ENCODE measurements around the gene MICAL2.

The MICAL2 gene

DNA sequence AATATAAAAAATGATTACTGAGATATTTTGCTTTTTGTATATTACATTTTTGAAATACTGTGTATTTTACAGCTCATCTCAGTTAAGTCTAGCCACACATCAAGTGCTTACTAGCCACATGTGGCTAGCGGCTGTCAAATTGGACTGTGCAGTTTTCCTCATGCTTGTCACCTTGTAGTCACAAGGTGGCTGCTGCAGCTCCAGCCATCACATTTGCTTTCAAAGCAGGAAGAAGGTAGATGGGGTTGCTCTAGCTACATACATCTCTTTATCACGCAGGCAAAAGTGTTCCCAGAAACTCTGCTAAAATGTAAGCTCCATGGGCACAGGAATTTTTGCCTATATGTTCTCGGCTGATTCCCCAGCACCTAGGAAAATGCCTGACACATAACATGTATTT is 61.5 kb downstream of the MICAL2 start:
- no peak for DNase-seq (ENCODE audit: low spot score)

DNA sequence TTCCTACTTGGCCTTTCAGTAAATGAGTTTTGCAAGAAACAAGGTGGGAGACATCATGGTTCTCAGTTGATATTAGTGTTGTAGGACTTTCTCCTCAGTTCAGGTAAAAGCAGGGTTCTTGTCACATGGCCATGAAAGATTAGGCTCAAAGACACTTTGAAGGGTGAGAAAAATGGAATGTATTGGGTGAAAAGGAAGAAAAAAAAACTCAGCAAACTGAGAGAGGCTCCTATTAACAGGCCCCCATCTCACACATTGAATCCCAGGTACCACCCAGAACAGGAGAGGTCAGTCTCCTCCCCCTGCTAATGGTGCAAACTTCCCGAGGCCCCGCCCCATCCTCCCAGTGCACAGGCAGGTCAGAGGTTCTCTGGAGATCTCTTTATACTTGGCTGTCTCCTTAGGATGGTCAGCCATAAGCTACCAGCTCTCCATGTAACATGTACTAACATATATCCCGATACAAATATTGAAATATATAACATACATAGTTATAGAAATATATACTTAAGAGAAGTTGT is 62.2 kb downstream of the MICAL2 start:
- DNase-seq (ENCODE audit: low spot score), result no peak

DNA sequence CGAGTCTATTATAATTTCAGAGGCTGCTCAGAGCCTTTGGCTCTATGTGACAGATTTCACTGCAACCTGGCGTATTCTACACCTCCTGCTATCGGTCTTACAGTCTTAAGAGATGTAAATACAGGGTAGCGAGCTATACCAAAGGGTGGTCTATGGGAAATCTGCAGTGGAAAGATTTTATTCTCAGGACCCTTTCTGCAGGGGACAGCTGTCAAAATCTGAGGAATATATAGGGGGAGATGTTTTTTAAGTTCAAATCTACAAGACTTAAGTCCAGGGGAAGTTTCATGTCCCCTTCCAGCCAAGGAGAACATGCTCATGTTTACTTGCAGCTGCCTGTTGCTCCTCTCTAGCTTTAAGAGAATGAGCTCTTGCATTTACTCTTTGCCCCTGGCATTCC is 62.7 kb downstream of the MICAL2 start:
- no peak for DNase-seq (ENCODE audit: low spot score)

DNA sequence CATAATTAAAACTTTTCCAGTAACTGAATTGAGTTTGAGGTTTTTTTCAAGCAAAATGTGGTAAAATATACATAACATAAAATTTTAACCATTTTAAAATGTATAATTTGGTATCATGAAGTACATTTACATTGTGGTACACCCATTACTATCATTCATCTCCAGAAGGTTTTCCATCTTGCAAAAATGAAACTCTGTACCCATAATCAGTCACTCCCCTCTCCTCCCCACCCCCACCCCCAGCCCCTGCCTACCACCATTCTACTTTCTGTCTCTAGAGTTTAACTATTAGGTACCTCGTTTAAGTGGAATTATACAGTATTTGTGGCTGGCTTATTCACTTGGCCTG is 63.7 kb downstream of the MICAL2 start:
- DNase-seq (ENCODE audit: low spot score), result no peak

DNA sequence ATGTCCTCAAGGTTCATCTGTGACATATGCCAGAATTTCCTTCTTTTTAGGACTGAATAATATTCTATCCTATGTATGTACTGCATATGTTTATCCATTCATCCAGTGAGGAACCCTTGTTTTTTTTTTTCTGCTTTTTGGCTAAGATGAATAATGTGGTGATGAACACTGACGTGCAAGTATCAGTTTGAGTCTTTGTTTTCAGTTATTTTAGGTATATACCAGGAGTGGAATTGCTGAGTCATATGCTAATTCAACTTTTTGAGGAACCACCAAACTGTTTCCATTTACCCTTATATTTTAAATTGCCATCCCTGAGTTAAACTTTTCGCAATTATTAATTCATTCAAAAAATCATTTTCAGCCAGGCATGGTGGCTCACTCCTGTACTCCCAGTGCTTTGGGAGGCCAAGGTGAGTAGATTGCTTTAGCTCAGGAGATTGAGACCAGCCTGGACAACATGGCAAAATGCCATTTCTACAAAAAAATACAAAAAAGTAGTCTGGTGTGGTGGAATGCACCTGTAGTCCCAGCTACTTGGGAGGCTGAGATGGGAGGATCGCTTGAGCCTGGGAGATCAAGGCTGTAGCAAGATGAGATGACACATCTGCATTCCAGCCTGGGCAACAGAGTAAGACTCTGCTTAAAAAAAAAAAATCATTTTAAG is 64.2 kb downstream of the MICAL2 start:
- DNase-seq (ENCODE audit: low spot score), result no peak

DNA sequence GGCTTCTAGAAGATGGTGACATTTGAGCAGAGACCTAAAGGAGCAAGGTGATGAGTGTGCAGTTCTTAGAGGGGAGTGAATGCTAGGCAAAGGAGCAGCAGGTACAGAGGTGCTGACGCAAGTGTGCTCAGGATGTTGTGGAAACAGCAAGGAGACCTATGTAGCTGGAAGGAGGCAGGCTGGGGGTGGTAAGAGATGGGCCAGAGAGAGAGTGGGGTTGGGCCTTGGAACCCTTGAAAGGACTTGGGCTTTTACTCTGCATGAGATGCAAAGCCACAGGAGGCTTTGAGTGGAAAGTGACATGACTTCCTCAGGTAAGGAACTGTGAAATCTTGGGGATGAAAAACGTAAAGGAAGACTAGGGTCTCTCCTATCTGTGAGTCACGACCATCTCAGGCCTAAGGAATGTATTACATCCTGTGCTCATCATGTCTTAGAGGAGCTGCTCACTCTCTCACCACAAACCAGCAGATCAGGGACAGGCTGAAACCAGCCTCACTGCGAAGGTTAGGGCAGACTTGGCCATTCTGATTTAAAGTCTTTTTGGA is 65.4 kb downstream of the MICAL2 start:
- DNase-seq (ENCODE audit: low spot score), result no peak

DNA sequence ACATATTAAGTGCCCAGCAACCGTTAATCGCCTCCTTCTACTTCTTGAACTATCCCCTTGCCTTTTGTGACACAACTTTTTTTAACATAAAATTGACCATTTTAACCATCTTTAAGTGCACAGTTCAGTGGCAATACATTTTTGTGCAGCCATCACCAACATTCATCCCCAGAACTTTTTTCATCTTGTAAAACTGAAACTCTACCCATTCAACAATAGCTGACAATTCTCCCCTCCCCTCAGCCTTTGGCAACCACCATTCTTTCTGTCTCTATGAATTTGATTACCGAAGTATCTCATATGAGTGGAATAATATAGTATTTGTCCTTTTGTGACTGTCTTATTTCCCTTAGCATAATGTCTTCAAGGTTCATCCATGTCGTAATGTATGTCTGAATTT is 66.0 kb downstream of the MICAL2 start:
- DNase-seq (ENCODE audit: low spot score), result no peak

DNA sequence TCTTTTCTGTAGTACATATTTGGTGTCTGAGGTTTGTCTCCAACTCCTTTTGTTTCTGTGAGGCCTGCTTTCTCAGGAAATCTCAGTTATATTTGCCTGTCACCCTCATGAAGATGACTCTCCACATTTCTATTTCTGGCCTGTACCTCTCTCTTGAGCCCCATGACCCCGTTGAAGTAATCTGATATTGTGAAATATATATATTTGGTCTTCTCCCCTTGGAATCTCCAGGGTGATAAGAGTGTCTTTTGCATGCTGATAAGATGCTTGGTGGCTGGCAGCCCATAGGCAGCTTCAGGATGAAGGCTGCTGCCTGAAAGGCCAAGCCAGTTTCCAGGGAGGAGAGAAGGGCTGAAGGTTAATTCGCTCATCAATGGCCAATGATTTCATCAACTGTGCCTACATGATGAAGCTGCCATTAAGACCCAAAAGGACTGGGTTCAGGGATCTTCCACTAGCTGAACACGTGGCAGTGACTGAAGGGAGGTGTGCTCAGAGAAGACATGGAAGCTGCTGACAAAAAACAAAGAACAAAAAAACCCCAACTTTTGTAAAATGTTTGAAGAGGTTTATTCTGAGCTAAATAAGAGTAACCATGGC is 67.4 kb downstream of the MICAL2 start:
- no peak for DNase-seq (ENCODE audit: low spot score)

DNA sequence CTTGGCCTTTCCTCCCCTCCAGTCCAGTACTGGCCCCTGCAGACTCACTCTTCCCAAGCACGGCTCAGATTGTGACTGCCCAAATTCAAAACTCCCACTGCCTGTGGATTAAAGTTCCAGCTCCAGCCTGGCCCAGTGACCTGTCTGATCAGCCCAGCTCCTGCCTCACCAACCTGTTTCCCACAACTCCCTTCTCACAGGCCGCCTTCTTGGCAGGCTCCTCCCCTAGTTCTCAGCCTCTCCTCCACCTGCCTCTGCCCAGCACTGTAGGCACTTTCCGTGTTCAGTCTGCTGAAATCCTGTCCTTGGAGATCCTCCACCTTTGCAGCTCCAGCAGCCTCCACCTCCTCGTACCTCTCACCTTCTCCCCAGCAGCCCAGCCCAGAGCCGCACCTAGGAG is 68.6 kb downstream of the MICAL2 start:
- DNase-seq (ENCODE audit: low spot score), result no peak

DNA sequence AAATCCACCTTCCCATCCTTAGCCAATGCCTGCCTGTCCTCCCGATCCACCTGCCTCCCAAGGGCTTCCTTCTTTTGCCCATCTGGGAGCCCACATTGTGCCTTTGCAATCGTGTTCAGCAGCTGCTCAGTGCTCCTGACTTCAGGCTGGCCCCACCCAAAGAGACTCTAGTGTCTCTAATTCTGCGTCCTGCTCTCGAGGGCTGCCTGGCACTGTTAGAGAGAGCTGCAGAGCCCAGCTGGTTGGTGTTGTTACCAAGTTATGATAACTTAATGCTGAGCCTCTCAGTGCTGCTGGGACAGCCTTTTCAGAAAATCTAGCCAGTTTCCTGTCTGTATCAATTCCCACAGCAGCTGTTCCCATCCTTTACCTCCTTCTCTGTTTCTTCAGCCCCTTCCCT is 69.1 kb downstream of the MICAL2 start:
- DNase-seq (ENCODE audit: low spot score), result no peak

DNA sequence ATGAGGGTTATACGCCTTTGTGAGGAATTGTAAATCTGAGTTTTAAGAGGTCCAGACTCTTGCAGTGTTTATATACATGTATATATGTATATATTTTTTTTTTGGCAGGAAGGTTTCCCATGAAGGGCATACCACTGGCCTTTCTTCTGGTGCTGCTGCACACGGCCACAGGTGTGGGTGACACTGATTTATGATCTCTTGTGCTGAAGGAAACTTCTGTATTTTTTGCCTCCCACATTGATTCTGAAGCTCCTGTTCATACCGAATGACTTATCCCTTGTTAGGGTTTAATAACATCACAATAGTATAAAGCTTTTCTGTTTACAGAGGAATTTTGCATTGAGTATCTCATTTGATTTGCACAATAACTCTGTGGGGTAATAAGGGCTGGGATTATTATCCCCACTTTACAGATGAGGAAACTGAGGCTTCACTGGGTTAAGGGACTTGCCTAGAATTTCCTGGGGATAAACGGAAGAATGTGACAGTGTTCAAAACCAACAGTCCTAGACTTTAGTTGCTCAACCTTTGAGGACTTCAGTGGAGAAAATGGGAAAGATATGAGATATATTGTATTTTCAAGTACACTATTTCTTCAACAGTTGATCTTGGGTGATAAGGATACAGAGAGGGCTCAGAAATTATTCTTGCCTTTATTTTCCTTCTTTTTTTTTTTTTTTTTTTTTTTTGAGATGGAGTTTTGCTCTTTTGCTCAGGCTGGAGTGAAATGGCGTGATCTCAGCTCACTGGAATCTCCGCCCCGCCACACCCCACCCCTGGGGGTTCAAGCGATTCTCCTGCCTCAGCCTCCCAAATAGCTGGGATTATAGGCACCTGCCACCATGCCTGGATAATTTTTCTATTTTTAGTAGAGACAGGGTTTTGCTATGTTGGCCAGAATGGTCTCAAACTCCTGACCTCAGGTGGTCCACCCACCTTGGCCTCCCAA is 70.1 kb downstream of the MICAL2 start:
- DNase-seq (ENCODE audit: low spot score), result no peak

DNA sequence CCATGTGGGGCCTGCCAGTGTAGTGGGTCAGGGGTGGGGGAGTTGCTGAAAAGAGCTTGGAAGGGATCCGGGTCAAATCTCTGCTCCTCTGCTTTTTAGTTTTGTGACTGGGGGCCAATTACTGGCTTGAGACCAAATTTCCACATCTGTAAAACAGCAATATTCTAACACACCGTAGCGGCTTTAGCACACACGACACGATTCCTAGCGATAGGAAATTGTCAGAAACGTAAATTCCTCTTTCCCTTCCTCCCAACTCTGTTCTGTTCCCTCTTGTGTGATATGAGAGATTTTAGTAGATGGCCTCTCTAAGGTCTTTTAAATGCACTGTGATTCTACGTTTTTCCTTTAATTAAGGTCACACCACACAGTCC is 71.9 kb downstream of the MICAL2 start:
- no peak for DNase-seq (ENCODE audit: low spot score)

DNA sequence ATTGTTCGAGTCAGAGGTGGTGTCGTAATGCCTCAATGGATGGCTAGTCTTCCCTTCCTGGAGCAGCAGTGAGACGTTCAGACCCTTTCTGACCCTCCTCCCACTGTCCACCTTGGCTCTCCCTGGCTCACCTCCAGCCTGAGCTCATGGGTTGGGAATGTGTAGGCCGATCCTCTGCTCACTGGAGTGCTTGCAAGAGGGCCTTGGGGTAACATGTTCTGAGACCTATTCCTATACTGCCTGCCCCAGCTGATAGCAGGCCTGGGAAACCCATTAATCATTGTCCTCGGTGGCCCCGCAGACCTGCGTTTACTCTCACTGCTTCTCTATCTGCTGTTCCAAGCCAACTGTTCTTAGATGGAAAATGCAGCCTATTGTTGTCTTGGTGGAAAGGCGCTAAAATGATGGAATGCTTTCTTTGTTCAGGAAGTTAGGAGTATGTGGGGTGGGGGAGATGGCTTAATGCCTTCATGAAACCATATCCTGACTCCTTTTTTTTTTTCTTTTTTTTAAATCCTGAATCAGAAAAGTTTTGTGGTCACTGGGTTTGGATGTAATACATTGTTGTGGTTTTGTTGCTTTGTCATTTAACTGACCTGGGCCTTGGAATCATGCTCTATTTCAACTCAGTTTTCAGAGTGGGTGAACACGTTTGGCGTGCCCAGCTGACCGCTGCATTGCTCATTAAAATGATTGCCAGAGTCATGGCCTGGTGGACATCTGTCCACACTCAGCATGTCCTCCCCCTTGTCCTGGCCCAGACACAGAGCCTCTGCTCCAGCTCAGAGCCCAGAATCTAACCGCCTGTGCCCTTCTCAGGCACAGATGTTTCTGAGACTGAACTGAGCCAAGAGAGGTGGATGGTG is 72.5 kb downstream of the MICAL2 start:
- DNase-seq (ENCODE audit: low spot score), result no peak

DNA sequence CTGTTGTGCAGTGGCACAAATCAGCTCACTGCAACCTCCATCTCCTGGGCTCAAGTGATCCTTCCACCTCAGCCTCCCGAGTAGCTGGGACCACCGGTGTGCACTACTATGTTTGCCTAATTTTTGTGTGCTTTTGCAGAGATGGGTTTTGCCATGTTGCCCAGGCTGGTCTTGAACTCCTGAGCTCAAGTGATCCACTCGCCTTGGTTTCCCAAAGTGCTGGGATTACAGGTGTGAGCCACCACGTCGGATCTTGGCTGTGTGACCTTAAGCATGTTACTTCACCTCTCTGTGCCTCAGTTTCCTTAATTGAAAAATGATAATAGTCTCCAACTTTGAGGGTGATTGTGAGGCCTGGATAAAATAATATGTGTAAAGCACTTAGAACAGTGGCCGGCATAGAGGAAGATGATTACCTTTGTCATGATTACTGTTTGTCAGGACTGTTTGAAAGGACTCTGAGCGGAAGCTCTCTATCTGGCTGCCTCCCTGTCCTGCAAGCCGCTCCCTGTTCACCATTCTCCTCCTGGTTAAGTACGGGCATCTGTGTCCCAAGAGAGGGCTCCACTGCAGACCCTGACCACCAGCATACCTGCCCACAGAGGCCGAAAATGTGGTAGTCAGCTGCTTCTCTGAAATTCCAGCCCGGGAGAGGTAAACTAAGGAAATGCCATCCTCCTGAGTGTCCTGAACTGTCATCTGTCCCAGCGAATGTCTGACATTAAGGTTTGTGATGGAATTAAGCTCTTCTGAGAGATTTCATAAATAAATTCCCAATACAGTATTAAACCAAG is 73.6 kb downstream of the MICAL2 start:
- no peak for DNase-seq (ENCODE audit: low spot score)

DNA sequence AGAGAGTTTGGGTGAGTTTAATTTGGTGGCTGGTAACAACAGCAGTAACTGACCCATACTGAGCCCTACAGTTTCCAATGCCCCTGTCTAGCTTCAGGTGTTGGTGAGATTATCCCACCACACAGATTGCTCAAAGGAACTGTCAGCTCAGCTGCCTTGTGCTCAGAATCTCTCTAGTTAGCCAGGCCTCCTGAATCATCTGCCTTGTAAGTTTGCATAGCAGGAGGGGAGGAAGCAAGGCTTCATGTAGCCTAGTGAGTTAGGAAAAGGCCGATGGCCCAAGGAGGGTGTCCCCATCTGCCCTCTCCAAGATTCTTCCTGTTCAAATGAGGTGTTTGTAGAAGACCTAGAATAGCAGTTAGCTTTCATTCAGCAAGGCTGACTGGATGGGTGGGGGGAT is 74.3 kb downstream of the MICAL2 start:
- DNase-seq (ENCODE audit: low spot score), result no peak

DNA sequence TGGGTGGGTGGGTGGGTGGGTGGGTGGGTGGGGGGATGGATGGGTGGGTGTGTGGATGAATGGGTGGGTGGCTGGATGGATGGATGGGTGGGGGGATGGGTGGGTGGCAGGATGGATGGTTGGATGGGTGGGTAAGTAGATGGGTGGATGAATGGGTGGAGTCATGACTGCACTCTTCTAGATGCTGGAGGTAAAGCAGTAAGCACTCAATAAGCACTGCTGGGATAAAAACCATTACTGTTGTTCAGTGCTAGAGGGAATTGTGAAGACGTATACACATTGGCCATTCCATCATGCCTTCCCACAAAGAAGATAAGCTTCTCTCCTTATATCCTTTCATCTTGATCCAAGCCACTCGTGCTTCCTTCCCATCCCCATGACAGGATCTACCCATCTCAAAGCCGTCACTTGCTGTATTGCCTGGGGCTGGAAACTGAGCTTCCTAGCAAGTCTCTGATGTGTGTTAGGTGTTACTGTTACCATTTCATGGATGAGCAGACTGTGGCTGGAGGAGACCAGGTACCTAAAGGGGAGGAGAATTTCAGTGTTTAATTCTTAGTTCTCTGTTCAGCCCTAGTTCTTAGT is 74.8 kb downstream of the MICAL2 start:
- no peak for DNase-seq (ENCODE audit: low spot score)

DNA sequence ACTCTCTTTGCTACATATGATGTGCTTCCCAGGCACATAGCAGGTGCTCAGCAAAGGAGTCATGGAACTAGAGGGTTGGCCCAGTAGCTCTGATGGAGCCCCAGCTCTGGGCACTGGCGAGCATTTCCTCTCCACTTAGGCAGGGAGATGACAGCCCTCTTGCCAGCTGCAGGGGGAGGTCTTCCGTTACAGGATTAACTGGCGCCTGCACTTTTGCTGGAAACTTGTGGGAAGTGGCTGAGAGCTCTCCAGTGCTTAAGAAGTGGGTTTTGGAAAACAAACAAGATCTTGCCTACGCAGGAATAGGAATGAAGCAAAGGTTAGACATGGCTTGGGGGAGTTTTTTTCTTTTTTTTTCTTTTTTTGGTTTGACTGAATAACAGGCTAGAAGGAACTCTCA is 75.5 kb downstream of the MICAL2 start:
- no peak for DNase-seq (ENCODE audit: low spot score)

DNA sequence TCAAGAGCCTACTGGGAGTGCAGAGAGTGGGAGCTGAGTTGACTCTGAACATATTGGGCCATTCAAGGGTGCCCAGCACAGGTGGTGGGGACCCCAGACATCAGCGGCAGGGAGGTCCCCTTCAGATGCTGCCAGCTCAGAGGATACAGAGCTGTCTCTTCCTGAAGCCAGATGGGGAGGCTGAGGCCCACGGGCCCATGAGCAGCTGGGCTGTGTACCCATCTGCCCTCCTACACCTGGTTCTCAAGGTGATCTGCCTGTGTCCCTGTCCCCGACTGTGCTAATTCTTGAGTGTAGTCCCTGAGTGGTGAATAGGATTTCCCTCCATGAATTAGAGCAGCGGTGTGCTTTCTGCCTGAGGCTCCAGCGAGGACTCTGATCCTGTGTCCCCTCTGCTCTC is 76.3 kb downstream of the MICAL2 start:
- DNase-seq (ENCODE audit: low spot score), result no peak

DNA sequence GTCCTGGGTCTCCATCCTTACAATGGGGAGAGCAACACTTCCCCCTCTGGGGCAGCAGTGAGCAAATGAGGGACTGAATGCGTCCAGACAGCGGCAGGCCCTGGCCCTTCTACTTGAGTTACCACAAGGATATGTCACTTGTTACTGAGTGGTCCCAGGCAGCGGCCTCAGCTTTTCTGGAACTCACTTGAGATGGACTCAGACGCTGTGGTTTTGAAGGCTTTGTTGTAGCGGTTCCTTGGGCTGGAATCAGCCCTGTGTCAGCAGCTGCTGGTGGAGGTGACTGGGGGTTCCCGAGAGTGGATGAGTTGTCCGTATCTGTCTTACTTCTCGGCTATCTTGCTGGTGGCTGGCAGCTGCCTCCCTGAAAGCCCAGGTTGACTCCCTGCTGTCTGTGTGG is 77.0 kb downstream of the MICAL2 start:
- no peak for DNase-seq (ENCODE audit: low spot score)

DNA sequence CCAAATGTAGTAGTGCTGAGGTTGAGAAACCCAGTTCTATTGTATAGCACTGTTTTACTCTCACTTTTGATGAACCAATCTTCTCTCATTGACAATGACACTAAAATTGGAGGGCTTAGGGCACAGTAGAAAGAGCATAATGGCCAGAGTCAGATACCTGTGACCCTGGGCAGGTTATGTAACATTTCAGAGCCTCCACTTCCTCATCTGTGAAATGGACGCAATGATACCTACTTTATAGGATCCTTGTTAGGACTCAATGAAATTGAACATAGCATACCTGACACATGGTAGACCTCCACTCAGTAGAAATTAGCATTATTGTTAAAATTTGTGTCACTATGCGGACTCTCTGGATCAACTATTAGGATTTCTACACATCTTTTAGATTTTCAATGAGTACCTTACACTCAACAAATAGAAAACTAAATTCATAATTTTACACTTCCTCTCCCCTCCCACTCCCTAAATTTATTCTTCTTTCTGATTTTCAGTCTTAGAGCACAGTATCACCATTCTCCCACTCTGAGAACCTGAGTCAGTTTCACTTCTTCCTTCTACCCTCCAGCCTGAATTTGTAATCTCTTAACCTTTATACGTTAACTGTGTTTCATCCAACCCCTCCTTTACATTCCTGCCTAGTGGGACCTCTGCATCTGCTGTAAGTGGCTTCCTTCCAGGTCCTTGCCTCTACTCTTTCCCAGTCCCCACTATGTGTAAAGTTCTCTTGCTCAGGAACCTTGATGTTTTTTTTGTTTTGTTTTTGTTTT is 78.3 kb downstream of the MICAL2 start:
- DNase-seq (ENCODE audit: low spot score), result no peak

Data from ecto neural progenitor cell (in vitro differentiated cells).